Caco-2 (cell line): ENCODE measurements around the gene TBC1D2B. TPM values are rescaled to one million over a fixed set of nuclear protein-coding genes. Genes with fewer than 3 reads are reported as not detected.

Experiments used
- BruUV-seq: library from RNA; stranded (reverse); fragments of 400-500 nt; replicated peaks from 2 replicates; lab custom pipeline; 2021; lab: Mats Ljungman, UMichigan
- CTCF ChIA-PET: fragments of 300-600 bp; sonication (Branson Sonifier 250); formaldehyde crosslinking; loops from one replicate; lab custom pipeline; 2022; ENCODE audit warnings: antibody characterized with exemption; lab: Charles Lee
- POLR2A ChIA-PET: fragments of 300-600 bp; sonication (Branson Sonifier 250); formaldehyde crosslinking; loops from one replicate; lab custom pipeline; 2022; ENCODE audit warnings: antibody characterized with exemption; lab: Charles Lee
- DNase-seq, 2 experiments: peaks; one replicate each; pipeline versions ENCODE4 v3.0.0 to v3.0.0-alpha.2; 2020 to 2022
- H3K27me3 ChIP-seq: replicated peaks from 2 replicates; pipeline ENCODE4 v1.6.0; 2011; ENCODE audit warnings: low read length; ENCODE audit not compliant: control insufficient read depth, insufficient read depth
- H3K36me3 ChIP-seq: 2 replicates; pipeline ENCODE4 v1.5.1; 2011; ENCODE audit warnings: low read length; ENCODE audit not compliant: control insufficient read depth, insufficient read depth
- H3K4me1 ChIP-seq: fragments of 250-450 bp; sonication (Bioruptor Pico); 2 replicates; pipeline ENCODE4 v1.5.1; 2020; ENCODE audit warnings: mild to moderate bottlenecking
- H3K4me3 ChIP-seq: 2 replicates; pipeline ENCODE4 v1.5.1; 2011; ENCODE audit warnings: low read depth, mild to moderate bottlenecking, control low read depth, low read length
- H3K9me3 ChIP-seq: fragments of 250-450 bp; sonication (Bioruptor Pico); 2 replicates; pipeline ENCODE4 v1.5.1; 2020; ENCODE audit warnings: mild to moderate bottlenecking, moderate library complexity
- H3K27ac Mint-ChIP-seq: one replicate; pipeline ENCODE4 v1.8.0; 2022; ENCODE audit warnings: mixed read lengths; ENCODE audit not compliant: unreplicated experiment
- H3K27me3 Mint-ChIP-seq: one replicate; pipeline ENCODE4 v1.8.0; 2022; ENCODE audit warnings: mixed read lengths; ENCODE audit not compliant: insufficient read depth, unreplicated experiment
- H3K36me3 Mint-ChIP-seq: one replicate; pipeline ENCODE4 v1.8.0; 2022; ENCODE audit warnings: mild to moderate bottlenecking, mixed read lengths; ENCODE audit not compliant: insufficient read depth, unreplicated experiment
- H3K4me1 Mint-ChIP-seq: one replicate; pipeline ENCODE4 v1.8.0; 2022; ENCODE audit warnings: low read depth, mixed read lengths; ENCODE audit not compliant: unreplicated experiment
- H3K4me3 Mint-ChIP-seq: one replicate; pipeline ENCODE4 v1.8.0; 2022; ENCODE audit warnings: mild to moderate bottlenecking, moderate library complexity, mixed read lengths; ENCODE audit not compliant: unreplicated experiment
- H3K9me3 Mint-ChIP-seq: one replicate; pipeline ENCODE4 v1.8.0; 2022; ENCODE audit warnings: mixed read lengths; ENCODE audit not compliant: unreplicated experiment
- intact Hi-C: fragments of 100-400 bp; cut with micrococcal nuclease; formaldehyde crosslinking; loops from one replicate; pipeline ENCODE4 v1.10.0; 2022; ENCODE audit not compliant: unreplicated experiment
- total RNA-seq: library from RNA; stranded (reverse); gene quantifications from 2 replicates; pipeline ENCODE4 v1.2.3, GENCODE V29; 2022
- TF ChIP-seq, protein P1 (sequence below), 2 experiments: fragments of 200-600 bp in 1 of 2; IDR thresholded peaks; 1 replicate in 1 of 2; 2 replicates in 1 of 2; pipeline versions ENCODE4 v1.5.1 to v1.8.0; 2011 to 2022; ENCODE audit warnings: antibody characterized with exemption in 1 of 2, control low read depth in 1 of 2, inconsistent platforms in 1 of 2, low read depth in 1 of 2, low read length in 1 of 2, mild to moderate bottlenecking in 1 of 2, moderate library complexity in 1 of 2; ENCODE audit not compliant: insufficient read depth in 1 of 2, severe bottlenecking in 1 of 2, unreplicated experiment in 1 of 2

TBC1D2B gene
- total RNA-seq, 1 experiment from 2014 or later: 18.3 TPM

DNA sequence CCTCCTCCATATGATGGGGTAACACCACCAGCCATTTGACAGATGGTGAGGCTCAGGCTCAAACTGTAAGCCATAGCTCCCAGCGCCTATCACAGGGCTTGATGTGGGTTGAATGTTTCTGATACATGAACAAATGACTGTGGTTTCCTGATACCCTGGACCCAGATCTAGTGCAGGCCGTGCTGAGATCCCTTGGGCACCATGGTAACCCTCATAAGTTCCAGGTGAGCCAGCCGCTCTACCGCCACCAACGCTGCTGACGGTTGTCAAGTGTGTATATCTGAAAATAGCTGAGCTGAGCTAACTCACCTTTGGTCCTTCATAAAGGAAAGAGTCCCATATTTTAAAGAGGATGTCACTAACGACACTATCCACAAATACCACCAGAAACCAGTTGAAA, 74.5 kb downstream of the TBC1D2B start:
- Histone ChIP-seq H3K4me1 (no peaks in the 10 kb centered on the region), H3K36me3 (no peaks in the 10 kb centered on the region; the same call in 1 of the 2 replicates), H3K9me3 (no peaks in the 10 kb centered on the region), H3K4me3 (no peak overlapping the region), H3K27me3 (no peaks in the 10 kb centered on the region)
- H3K4me3 Mint-ChIP-seq: no peak overlapping the region
- DNase-seq: no peak
- intact Hi-C loops: no loop called here
- peaks cover 22% of the 10 kb centered on the region for H3K36me3 Mint-ChIP-seq
- H3K4me1 Mint-ChIP-seq: no peaks in the 10 kb centered on the region
- no peaks in the 10 kb centered on the region for H3K27me3 Mint-ChIP-seq
- no peak overlapping the region for H3K27ac Mint-ChIP-seq
- TF ChIP-seq, protein P1, sequence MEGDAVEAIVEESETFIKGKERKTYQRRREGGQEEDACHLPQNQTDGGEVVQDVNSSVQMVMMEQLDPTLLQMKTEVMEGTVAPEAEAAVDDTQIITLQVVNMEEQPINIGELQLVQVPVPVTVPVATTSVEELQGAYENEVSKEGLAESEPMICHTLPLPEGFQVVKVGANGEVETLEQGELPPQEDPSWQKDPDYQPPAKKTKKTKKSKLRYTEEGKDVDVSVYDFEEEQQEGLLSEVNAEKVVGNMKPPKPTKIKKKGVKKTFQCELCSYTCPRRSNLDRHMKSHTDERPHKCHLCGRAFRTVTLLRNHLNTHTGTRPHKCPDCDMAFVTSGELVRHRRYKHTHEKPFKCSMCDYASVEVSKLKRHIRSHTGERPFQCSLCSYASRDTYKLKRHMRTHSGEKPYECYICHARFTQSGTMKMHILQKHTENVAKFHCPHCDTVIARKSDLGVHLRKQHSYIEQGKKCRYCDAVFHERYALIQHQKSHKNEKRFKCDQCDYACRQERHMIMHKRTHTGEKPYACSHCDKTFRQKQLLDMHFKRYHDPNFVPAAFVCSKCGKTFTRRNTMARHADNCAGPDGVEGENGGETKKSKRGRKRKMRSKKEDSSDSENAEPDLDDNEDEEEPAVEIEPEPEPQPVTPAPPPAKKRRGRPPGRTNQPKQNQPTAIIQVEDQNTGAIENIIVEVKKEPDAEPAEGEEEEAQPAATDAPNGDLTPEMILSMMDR (IDR thresholded peaks at IDR 0.05; ENCODE audit: insufficient read depth in 1 of 2, low read depth in 1 of 2, low read length in 1 of 2, severe bottlenecking in 1 of 2, unreplicated experiment in 1 of 2): no peak
- ChIA-PET CTCF (no interaction called here), POLR2A (no interaction called here)
- BruUV-seq: no TSS peak
- H3K9me3 Mint-ChIP-seq: no peaks in the 10 kb centered on the region

GRCh38 chr15:78001656-78002055, 75.9 kb downstream of the TBC1D2B start:
- intact Hi-C loops: no loop called here

GRCh38 chr15:78000927-78001249, 76.6 kb downstream of the TBC1D2B start:
- intact Hi-C loops: loop anchor here (1.0 kb wide), 1 partner anchor 107 kb away; no protein-coding TSS in a partner anchor
- Mint-ChIP-seq H3K36me3 (peaks cover 28% of the 10 kb centered on the region), H3K4me3 (no peak overlapping the region), H3K4me1 (no peaks in the 10 kb centered on the region), H3K9me3 (no peaks in the 10 kb centered on the region), H3K27ac (no peak overlapping the region), H3K27me3 (no peaks in the 10 kb centered on the region)
- TF ChIP-seq, protein P1 (IDR thresholded peaks at IDR 0.05; ENCODE audit: insufficient read depth in 1 of 2, low read depth in 1 of 2, low read length in 1 of 2, severe bottlenecking in 1 of 2, unreplicated experiment in 1 of 2): no peak
- POLR2A ChIA-PET: no interaction called here
- no peaks in the 10 kb centered on the region for H3K4me1 ChIP-seq
- H3K27me3 ChIP-seq: no peaks in the 10 kb centered on the region
- CTCF ChIA-PET: interaction anchor here (0.6 to 1.8 kb wide), 2 partner anchors 108 to 750 kb away, joined by 3 to 12 read pairs; no protein-coding TSS in a partner anchor
- no peaks in the 10 kb centered on the region; the same call in 1 of the 2 replicates for H3K36me3 ChIP-seq
- H3K9me3 ChIP-seq: no peaks in the 10 kb centered on the region
- no peak for DNase-seq
- no peak overlapping the region for H3K4me3 ChIP-seq
- no TSS peak for BruUV-seq

More at GRCh38 chr15:78001656-78002055, 75.9 kb downstream of the TBC1D2B start:
- H3K27me3 ChIP-seq: no peaks in the 10 kb centered on the region
- Mint-ChIP-seq H3K36me3 (peaks cover 28% of the 10 kb centered on the region), H3K27me3 (no peaks in the 10 kb centered on the region), H3K9me3 (no peaks in the 10 kb centered on the region), H3K4me1 (no peaks in the 10 kb centered on the region), H3K4me3 (no peak overlapping the region), H3K27ac (no peak overlapping the region)
- TF ChIP-seq, protein P1 (IDR thresholded peaks at IDR 0.05; ENCODE audit: insufficient read depth in 1 of 2, low read depth in 1 of 2, low read length in 1 of 2, severe bottlenecking in 1 of 2, unreplicated experiment in 1 of 2): no peak
- no peaks in the 10 kb centered on the region for H3K9me3 ChIP-seq
- H3K4me3 ChIP-seq: no peak overlapping the region
- H3K36me3 ChIP-seq: no peaks in the 10 kb centered on the region; the same call in 1 of the 2 replicates
- no TSS peak for BruUV-seq
- no peak for DNase-seq
- POLR2A ChIA-PET: no interaction called here
- H3K4me1 ChIP-seq: no peaks in the 10 kb centered on the region
- CTCF ChIA-PET: interaction anchor here (0.7 kb wide), 1 partner anchor 94 kb away, joined by 3 read pairs; no protein-coding TSS in a partner anchor
